Measurements from ENCODE around the gene CNOT2.
"Not testable (repeated sequence)": the region's sequence is repeated elsewhere in the genome, so short reads cannot be mapped to it uniquely, and the experiment has no call there.

The CNOT2 gene

DNA sequence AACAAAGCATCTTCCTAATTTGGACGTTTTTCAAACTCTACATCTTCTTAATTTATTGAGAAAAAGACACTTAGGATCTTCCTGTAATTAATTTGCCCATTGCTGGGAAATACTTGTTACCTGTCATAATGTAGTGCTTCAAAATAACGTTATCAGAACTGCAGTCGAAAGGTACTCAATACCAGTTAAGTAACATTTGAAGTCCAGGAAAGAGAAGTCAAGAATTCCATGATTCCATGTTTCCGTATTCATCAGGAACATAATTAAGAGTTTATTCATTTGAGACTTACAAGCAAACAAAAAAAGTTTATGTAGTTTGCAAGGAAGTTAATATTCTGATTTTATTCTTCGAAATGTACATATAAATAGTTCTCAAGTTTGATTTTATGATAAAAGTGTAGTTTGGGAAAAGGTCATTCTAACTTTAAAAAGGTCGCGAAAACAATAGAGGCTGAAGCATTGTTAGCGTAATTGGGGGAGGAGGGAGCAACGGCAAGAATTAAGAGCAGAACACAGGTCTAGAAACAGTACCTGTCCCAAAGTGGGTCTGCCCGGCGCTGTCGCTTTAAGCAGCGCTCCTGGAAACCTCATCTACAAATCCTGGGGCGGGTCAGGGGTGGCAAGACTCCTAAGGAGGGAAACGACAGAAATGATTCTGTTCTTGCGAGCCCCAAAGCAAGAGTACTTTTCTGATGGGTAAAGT lies 121.6 kb downstream of the CNOT2 start:
- in situ Hi-C loops (cut with HindIII; ENCODE audit: low sequenced_read_pairs) = no loop called here

DNA sequence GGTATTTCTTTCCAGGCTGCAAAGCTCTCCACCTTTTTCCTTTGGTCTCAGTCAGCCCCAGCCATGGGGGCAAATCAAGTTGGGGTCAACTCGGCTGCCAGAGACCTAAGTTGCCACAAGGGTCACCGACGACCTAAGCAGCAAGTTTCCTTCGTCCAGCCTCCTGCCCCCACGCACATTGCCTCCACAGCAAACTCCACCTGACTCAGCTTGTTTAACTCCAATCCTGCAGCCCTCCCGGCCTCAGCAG lies 122.1 kb downstream of the CNOT2 start:
- in situ Hi-C loops (cut with HindIII; ENCODE audit: low sequenced_read_pairs) = no loop called here

- in situ Hi-C loops (cut with HindIII; ENCODE audit: low sequenced_read_pairs) = no loop called here
Observed at GRCh38 chr12:70365648-70366518, 122.7 kb downstream of the CNOT2 start, which contains the start of gene KCNMB4. Gene KCNMB4, plus strand, starts transcription at chr12:70366290. Its CDS starts 445 bp downstream, at chr12:70366735.

GRCh38 chr12:70366581-70367257 lies 123.5 kb downstream of the CNOT2 start:
- in situ Hi-C loops (cut with HindIII; ENCODE audit: low sequenced_read_pairs) = no loop called here

DNA sequence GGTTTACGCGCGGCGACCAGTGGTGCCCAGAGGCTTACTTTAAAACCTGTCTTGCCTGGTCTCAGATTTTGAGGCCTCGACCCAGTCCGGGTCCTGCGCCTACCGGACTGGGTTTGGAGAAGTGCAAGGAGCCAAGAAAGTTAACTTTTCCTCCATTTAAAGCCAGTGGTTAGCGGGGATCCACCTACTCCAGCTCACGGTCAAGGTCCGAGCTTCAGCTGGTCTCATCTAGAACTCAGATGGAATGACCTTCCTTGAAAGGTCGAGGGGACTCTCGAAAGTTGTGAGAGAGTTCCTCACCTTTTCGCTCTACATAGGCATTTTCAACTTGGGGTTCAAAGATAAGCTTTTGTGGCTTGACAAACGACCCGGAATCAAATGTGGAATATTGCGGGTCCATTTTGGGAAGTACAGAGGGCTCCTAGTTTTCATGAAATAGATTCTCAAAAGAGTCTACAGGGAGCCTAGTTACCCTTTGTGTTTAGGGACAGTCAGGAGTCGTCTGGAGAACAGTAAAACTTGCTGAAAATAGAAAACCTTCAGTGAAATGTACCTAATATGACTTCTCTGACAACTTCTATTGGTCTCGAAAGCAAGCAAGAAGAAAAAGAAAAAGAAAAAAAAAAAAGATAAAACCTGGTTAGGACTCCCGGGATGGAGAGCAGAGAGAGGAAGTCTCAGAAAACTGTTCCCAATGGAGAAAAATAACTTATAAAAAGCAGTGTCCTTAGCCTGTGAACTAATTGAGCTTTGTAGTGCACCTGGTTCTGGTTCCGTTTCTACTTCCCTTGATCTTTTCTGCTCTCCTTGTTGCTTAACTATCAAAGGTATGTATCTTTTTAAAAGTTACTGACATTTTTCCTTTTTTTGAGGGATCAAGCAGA lies 124.3 kb downstream of the CNOT2 start:
- in situ Hi-C loops (cut with HindIII; ENCODE audit: low sequenced_read_pairs) = no loop called here

GRCh38 chr12:70372881-70373280 lies 129.6 kb downstream of the CNOT2 start:
- in situ Hi-C loops (cut with HindIII; ENCODE audit: low sequenced_read_pairs) = no loop called here

- in situ Hi-C loops (cut with HindIII; ENCODE audit: low sequenced_read_pairs) = no loop called here
Observed at GRCh38 chr12:70379846-70380245, 136.6 kb downstream of the CNOT2 start.

- in situ Hi-C loops (cut with HindIII; ENCODE audit: low sequenced_read_pairs) = no loop called here
Observed at GRCh38 chr12:70383484-70383883, 140.3 kb downstream of the CNOT2 start.

- in situ Hi-C loops (cut with HindIII; ENCODE audit: low sequenced_read_pairs) = no loop called here
Observed at GRCh38 chr12:70383886-70384285, 140.7 kb downstream of the CNOT2 start.

DNA sequence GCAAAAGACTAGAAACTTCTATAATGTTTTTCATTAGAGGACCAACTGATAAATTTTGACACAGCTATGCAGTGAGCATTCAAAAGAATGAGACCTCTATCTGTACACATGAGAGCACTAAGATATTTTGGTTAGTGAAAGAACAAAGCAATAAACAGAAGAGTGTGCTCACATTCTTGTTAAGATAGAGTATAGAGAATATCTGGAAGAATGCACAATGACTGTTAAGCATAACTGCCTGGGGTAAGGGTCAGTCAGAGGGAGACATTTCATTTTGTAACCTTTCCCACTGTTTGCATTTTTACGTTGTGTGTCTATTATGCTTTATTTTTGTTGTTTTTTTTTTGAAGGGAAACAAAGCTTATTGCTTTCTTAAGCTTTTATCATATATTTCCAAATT lies 143.5 kb downstream of the CNOT2 start:
- in situ Hi-C loops (cut with HindIII; ENCODE audit: low sequenced_read_pairs) = no loop called here

- in situ Hi-C loops (cut with HindIII; ENCODE audit: low sequenced_read_pairs) = no loop called here
Observed at GRCh38 chr12:70389678-70390077, 146.4 kb downstream of the CNOT2 start.

DNA sequence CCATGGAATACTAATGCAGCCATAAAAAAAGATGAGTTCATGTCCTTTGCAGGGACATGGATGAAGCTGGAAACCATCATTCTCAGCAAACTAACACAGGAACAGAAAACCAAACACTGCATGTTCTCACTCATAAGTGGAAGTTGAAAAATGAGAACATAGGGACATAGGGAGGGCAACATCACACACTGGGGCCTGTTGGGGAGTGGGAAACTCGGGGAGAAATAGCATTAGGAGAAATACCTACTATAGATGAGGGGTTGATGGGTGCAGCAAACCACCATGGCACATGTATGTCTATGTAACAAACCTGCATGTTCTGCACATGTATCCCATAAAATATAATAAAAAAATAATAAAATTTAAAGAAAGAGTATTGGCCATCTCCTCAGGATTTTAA lies 149.4 kb downstream of the CNOT2 start:
- in situ Hi-C loops (cut with HindIII; ENCODE audit: low sequenced_read_pairs) = not testable (repeated sequence)

- in situ Hi-C loops (cut with HindIII; ENCODE audit: low sequenced_read_pairs) = no loop called here
Observed at GRCh38 chr12:70393787-70394499, 150.7 kb downstream of the CNOT2 start.

GRCh38 chr12:70398002-70398401 lies 154.8 kb downstream of the CNOT2 start:
- in situ Hi-C loops (cut with HindIII; ENCODE audit: low sequenced_read_pairs) = no loop called here

DNA sequence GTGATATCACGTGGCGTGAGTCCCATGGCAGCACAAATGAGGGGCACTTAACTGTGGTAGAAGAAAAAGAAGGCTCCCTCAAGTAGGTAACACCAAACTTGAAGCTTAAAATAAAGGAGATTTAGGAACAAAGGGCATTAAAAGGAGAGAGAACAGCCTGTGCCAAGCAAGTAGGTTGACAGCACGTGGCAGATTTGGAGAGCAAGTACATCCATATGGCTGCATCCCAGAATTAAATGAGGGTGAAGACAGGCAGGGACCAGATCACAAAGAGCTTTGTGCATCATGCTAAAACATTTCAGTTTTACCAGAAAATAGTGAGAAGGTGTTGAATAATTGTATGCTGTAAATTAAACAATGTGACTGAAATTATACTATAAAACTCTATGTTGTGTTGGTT lies 155.6 kb downstream of the CNOT2 start:
- in situ Hi-C loops (cut with HindIII; ENCODE audit: low sequenced_read_pairs) = no loop called here

DNA sequence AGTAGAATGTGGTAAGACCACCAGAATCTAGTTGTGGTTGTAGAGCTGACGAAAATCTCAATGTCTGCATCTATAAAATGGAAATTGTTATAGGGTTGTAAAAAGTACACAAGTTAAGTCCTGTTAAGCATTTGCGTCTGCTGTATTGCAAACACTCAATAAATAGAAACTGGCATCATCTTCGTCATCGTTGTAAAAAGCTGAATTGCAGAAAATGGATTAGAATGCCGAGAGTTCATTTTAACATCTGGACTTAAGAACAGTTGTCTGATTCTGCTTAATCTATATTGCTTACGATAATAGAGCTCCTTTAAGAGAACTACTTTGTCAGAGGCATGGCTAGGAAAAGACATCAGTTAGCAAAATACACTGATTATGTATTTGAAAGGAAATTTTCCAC lies 156.1 kb downstream of the CNOT2 start:
- in situ Hi-C loops (cut with HindIII; ENCODE audit: low sequenced_read_pairs) = no loop called here

DNA sequence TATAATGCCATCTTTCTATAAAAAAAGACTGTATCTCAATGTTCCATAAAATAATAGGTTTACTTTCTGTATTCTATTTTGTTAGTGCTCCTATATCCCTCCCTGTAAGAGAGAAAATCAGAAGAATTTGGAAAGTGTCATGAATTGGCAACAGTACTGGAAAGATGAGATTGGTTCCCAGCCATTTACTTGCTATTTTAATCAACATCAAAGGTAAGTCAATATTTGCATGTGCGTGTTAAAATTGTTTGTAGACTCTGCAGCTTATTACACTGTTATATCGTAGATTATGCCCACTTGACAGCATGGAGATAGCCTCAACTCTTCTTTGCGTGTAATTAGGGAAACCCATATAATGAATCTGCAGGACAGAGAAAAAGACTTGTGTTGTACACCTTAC lies 156.9 kb downstream of the CNOT2 start:
- in situ Hi-C loops (cut with HindIII; ENCODE audit: low sequenced_read_pairs) = no loop called here

- in situ Hi-C loops (cut with HindIII; ENCODE audit: low sequenced_read_pairs) = no loop called here
Observed at GRCh38 chr12:70402597-70402996, 159.4 kb downstream of the CNOT2 start.

DNA sequence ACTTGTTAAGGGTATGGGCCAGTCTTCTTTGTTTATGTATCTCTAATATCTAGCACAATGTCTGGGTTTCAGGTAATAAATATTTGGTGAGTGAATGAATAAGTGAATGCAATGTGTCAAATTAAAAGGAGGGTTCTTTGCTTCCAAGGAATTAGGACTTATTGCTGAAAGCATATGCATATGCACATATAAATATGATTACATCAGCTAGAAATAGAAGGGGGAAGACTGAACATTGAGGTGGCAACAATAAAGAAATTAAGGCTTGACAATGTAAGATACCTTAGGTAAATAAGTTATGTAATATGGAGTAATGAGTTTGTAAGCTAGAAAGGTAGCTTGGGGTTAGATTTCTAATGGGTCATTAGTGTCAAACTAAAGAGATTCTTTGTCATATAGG lies 160.6 kb downstream of the CNOT2 start:
- in situ Hi-C loops (cut with HindIII; ENCODE audit: low sequenced_read_pairs) = no loop called here
